HG03196 (cell line): Measurements from ENCODE around the gene ZNRF1.
A peak's percentile ranks its signal among the peaks of the same experiment; 100 is the strongest.
"Not testable (repeated sequence)": the region's sequence is repeated elsewhere in the genome, so short reads cannot be mapped to it uniquely, and the experiment has no call there.

Experiments
- ATAC-seq: cut with Tn5 transposase; IDR thresholded peaks from one replicate; pipeline ENCODE4 v1.9.1; 2021; ENCODE audit not compliant: unreplicated experiment

Gene ZNRF1

DNA sequence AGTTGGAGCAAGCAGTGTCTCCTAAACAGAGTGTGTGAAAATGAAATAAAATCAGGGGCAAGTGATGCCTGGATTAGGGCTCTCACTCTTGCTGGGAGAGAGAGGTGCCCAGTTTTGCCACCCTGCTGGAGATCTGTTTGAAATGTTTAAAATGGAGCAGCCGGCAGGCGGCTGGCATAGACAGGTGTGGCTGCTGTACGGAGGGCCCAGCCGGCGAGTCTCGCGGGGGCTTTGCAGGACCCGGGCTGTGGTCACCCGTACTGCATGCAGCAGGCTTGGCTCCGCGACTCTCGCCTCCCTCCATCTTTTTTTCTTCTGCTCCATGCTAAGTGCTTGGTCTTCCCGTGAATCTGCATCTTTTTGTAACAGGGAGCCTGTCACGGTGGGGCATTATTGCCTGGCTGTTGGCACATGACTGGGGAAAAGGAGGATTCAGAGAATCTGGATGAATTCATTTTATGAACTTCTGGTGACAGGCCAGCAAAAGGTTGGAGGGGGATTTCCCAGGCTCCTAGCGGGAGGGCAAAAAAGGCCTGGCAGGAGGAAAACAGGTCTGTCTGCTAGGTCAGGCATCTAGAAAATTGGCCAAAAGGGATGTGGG is 1.8 kb downstream of the ZNRF1 start:
- no peak for ATAC-seq

DNA sequence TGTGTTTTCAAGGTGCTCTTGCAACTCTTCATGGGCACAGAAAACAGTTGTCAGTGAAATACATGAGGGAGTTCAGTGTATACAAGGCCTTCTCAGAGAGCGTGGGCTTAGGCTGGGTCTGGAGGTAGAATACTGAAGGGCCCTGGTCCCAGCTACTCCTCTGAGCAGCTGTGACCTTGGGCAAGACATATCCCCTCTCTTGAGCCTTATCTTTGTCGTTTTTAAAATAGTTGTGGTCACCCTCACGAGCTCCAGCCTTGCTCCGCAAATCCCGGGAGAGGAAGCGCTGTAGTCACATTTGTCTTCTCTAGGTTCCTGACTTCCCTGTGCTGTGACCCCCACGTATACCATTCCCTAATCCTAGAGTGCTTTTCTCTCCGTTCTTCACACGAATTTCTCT is 3.6 kb downstream of the ZNRF1 start:
- no peak for ATAC-seq

DNA sequence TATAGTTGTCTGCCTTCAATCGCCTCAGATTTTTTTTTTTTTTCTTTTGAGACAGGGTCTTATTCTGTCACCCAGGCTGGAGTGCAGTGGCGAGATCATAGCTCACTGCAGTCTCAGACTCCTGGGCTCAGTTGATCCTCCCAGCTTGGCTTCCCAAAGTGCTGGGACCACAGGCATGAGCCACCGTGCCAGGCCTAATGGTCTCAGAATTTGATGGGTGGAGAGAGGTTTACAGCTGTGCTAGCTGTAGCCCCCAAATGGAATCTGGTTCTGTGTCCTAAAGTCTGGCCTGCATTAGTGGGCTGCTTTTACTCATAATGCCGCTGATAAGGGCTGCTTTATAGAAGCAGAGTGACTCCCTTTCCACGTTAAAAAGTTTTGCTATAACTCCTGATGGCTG is 5.1 kb downstream of the ZNRF1 start:
- no peak for ATAC-seq

DNA sequence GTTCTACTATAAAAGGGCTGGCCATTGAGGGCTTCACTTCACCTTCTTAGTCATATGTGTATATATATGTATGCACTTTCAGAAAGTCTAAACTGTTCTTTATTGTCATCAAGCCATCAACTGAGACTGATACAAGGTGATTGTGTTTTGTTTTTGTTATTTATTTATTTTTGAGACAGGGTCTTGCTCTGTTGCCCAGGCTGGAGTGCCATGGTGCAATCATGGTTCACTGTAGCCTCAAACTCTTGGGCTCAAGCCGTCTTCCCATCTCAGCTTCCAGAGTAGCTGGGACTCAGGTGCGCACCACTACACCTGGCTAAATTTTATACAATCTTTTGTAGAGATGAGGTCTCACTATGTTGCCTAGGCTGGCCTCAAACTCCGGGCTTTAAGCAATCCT is 5.6 kb downstream of the ZNRF1 start:
- no peak for ATAC-seq

DNA sequence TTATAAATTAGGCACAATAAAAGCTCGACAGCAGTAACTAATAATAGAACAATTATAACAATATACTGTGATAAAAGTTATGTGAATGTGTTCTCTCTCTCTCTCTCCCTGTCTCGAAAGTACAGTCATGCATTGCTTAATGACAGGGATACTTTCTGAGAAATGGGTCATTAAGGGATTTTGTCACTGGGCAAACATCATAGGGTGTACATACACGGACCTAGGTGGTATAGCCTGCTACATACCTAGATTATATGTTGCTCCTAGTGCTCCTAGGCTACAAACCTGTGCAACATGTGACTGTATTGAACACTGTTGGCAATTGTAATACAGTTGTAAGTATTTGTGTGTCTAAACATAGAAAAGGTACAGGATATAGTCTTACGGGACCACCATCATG is 6.9 kb downstream of the ZNRF1 start:
- no peak for ATAC-seq

DNA sequence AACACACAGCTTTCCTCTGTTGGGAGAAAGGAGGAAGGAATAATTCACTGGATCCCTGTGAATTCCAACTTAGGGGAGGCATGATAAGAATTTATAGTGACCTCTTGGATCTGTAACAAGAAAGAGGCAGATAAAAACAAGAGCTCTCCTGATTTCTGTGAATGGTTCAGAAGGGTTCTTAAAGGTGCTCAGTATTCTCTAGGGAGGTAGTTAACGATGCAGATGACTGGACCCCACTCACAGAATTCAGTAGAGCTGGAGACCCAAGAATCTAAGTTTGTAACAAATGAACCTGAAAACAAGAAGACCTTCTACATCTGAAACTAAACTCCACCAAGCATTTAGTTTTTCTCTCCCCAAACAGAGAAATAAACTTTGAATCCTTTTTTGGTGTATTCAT is 8.6 kb downstream of the ZNRF1 start:
- ATAC-seq, result no peak

DNA sequence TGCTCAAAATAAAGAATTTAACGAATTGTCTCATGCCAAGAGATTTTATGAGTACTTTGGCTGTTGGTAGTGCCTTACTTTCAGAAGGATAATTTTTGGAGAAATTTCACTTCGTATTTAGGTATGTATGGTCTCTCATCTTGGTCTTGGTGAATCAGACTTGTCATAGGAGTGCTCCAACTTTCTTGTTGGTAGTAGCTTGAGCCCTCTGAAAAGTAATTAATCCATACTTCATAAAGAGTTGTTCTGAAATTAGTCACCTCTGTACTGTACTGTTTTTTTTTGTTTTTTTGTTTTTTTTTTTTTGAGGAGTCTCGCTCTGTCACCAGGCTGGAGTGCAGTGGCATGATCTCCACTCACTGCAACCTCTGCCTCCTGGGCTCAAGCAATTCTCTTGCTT is 11.6 kb downstream of the ZNRF1 start:
- no peak for ATAC-seq

DNA sequence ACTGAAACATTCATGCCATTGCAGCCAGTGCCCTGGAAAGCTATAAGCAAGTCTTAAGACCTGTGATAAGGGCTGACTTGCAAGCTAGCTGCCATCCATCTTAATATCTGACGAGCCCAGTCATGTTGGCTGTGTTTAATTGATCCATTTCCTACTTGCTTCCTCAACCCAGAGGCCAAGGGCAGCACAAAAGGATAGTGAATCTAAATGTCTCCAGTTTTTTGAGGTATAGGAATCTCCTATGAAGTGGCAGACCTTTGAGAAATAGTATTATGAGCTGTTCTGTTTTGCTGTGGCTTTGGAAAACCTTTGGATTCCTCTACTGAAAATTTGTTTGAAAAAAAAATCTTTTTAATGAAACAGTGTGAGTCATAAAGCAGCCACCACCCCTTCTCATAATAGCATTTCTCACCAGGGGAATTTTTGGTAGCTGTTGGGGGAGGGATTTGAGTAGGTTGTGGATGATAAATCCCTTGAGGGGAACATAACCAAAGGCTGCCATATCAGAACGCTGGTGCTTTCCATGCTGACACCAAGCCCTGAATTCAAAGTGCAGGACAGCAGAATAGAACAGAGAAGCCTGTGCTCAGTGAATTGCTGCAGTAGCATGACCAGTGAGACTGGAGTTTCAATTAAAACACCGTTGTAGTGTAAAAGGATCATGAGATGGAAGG is 12.9 kb downstream of the ZNRF1 start:
- peak; percentile 75 for ATAC-seq

DNA sequence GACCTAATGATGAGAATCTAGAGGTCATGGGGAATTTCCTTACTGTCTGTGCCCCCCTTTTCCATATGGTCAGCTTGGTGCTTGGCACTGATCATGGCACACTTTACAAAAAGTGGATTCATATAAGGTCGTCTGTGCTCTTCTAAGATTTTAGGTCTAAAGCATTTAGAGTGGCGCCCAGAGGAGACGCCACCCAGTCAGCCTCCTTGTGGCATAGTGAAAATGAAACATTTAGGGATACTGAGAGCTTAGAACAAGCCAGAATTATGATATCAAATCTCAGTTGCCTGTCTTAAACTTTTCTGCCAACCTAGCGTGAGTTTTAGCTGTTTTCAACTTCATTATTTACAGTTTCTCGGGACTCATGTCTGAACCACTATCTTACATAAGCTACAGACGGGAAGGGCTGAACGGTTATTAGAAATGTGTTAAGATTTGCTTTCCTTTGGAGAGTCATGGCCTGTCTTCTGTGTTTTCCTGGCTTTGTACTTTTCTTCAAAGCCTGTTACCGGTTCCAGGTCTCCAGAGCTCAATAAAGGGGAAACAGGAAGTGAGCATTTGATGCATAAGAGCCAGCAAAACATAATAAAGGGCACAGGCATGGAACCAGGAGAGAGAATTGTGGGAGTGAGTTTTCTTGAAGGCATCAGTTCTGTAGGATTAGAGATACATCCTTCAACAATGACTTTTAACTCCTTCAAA is 13.7 kb downstream of the ZNRF1 start:
- ATAC-seq, result peak; percentile 14

DNA sequence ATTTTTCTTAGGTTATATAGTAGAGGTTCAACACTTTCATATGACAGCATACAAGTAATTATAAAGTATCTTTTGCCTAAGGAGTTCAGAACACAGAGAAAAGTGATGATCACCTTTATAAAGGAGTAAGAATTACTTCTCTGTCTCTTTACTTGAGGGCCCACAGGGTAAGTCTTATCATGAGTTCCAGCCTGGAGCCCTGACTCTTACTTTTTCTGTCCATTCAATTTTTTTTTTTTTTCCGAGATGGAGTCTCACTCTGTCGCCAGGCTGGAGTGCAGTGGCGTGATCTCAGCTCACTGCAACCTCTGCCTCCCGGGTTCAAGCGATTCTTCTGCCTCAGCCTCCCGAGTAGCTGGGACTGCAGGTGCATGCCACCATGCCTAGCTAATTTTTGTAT is 14.3 kb downstream of the ZNRF1 start:
- ATAC-seq, result not testable (repeated sequence)

DNA sequence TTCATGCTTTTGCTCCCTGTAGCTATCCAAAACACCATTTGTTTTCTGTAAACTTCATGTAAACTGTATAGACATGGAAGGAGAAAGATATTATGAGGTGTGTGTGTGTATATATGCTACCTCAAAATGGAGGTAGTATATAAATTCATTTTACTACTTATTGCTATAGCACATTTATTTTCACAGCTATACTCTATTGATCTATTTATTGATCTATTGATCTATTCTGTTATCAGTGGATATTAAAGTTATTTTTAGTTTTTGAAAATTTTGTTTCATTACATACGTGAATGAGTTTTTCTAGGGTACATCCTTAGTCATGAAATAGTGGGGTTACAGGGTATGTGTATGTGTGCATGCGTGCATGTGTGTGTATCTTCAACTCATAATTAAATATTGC is 15.5 kb downstream of the ZNRF1 start:
- no peak for ATAC-seq

DNA sequence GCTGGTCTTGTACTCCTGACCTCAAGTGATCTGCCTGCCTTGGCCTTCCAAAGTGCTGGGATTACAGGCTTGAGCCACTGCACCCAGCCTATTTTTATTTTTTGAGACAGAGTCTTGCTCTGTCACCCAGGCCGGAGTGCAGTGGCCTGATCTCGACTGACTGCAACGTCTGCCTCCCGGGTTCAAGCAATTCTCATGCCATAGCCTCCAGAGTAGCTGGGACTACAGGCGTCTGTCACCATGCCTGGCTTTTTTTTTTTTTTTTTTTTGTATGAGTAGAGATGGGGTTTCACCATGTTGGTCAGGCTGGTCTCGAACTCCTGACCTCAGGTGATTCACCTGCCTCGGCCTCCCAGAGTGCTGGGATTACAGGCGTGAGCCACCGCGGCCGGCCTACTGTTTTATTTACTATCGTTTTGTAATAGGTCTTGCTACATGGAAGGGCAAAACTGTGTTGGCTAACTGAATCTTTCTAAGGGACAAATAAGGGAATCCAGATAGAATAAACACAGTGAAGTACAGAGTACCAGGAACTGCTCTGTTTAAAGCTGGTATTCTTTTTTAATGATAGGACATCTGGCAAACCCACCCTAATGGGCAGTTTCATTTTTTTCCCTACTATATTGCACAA is 17.7 kb downstream of the ZNRF1 start:
- not testable (repeated sequence) for ATAC-seq

DNA sequence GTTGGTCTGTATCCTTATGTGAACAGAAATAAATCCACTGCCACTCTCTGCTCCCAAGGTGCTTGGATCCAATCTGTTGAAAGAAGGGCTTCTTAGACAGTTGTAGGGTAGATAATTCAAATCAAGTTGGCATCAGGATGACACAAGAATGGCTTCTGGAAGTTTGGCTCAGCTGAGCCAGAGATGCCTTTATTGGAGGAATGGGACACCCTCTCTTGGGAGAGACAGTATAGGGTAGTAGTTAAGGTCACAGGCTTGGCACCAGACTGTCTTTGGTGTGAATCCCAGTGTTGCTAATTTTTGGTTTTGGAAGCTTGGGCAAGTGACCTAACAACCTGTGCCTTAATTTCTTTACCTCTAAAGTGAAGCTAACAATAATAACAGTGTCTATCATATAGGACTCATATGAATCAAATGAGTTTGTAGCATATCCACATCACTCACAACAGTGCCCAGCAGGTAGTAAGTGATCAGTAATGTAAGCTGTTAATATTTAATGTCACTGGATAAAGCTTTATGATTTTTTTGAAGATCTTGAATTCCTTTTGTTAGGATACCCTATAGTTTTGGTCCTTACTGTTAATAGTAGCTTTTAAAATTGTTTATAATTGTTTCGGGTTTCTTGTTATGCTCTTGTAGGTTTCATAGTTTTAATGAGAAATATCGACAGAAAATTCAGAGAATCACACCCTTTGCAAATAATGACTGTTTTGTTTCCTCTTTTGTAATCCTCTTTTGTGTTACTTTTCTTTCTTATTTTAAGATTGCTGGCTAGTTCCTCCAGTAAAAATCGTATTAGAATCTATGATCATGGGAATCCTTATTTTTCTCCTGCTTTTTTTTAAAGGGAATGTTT is 19.1 kb downstream of the ZNRF1 start:
- ATAC-seq, result no peak

DNA sequence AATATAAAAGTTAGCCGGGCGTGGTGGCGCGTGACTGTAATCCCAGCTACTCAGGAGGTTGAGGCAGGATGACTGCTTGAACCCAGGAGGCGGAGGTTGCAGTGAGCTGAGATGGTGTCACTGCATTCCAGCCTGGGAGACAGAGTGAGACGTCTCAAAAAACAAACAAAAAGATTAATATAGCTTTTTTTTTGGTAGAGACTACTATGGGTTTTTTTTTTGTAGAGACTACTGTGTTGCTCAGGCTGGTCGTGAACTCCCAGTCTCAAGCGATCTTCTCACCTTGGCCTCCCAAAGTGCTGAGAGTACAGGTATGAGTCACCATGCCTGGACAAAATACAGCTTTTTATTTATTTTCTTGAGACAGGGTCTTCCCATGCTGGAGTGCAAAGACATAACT is 20.2 kb downstream of the ZNRF1 start:
- ATAC-seq, result no peak

DNA sequence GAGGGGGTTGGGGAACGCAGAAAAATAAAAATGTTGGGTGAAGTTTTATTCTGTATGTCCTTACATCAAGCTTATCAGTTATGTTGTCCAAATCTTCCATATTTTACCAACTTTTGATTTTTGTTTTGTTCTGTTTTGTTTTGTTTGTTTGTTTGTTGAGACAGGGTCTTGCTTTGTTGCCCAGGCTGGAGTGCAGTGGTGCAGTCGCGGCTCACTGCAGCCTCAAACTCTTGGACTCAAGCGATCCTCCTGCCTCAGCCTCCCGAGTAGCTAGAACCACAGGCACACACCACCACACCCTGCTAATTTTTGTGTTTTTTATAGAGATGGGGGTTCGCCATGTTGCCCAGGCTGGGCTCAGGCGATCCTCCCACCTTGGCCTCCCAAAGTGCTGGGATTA is 20.8 kb downstream of the ZNRF1 start:
- no peak for ATAC-seq

DNA sequence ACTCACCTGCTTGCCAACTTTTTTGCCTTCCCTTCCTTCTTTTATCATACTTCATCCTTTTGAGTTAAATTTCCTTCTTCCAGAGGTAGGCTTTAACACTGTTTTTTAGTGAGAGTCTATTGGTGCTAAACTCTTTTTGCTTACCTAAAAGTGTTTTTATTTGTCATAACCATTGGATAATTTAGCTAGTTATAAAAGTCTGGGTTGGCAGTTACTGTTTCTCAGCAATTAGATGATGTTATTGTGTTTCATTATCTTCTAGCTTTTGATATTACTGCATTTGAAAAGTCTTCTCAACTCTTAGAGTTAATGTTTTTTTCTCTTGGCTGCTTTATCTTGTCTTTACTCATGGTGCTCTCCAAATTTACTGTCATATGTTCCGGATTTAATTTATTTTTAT is 22.6 kb downstream of the ZNRF1 start:
- no peak for ATAC-seq

DNA sequence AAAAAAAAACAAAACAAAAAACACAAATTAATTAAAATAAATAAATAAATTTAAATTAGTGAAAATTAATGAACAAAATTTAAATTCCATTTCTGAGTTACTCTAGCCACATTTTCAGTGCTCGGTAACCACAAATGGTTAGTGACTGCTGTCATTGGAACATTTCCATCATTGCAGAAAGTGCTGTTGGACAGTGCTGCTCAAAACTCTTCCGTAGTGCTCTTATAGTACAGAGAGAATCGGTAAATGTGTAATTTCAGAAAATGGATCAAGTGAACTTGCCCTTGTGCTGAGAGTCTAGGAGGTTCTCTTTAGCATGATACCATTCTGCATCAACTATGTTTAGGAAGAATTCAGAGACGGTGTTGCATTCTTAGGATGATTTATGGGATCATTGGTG is 23.7 kb downstream of the ZNRF1 start:
- no peak for ATAC-seq

DNA sequence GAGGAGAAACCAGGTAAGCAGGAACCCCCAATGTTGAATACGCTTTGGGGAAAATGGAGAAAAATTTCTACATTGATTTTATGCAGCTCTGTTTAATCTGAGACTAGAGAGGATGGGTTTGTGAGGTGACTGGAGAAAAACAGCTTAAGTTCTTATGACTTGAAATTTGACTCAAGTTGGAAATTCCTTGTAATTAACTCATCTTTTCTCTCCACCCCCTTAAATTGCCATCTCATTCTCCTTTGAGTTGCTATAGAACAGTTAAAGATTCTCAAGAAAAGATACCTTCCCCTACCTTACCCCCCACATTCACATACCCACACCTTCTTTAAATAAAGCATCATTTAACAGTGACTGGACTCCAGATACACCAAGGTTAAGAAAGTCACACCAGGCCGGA is 24.2 kb downstream of the ZNRF1 start:
- no peak for ATAC-seq

DNA sequence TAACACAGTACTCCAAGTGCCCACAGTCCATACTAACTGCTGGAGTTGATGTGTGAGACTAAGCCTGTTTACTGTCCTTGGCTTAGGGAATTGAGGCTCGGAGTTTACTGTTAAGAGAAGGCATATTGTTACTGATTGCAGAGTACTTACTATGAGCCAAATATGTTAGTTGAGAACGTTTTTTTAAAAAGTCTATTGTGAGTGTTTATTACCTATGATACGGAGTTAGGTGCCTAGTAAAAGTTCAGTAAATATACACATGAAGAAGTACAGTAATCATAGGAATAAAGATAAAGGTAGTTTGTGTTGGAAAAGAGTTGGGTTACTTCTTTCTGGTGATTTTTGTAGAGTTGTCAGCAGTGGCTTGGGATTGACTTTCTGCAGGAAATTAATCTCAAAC is 25.4 kb downstream of the ZNRF1 start:
- no peak for ATAC-seq

DNA sequence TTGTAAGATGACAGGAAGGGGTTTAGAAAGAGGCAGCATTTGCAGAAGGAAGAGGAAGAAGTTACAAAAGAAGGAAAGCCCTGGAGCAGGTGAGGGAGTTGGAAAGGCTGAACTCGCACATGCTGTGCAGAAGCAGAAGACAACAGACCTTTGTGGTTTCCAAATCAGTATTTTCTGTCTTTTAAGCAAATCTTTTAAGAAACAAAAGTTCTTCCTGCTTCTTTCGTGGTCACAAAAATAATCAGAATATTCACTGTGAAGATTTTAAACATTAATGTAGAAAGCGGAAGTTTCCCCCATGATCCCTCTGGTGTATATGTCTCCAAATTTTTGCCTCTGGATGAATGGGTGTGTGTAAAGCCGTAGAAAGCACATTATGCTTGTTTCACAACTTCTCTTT is 25.8 kb downstream of the ZNRF1 start:
- ATAC-seq, result no peak

DNA sequence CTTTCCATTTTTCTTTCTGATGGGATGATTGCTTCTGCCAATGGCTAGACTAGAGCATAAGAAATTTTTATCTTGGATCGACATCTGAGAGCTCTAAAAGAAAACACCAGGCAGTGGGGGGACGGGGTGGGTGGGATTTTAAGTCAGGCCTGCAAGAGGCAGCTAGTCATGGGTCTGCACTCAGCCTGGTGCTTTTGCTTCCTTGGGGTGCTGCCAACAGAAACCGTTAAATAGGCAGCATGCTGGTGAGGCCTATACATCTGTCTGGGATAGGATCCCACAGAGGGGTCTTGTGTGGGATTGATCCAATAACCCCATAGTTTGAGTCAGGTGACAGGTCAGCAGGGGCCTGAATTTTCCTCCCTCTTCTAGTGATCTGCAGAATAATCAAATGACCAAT is 26.9 kb downstream of the ZNRF1 start:
- ATAC-seq, result no peak
